GM12872 (cell line): ENCODE results near the gene SPTLC1.

Source experiments
- CTCF ChIP-seq: IDR thresholded peaks from 3 replicates; pipeline ENCODE4 v1.5.1; 2011; ENCODE audit warnings: low read depth, mild to moderate bottlenecking, low read length, moderate library complexity; ENCODE audit not compliant: insufficient read depth

Gene SPTLC1

GRCh38 chr9:92122800-92123199 lies 7.6 kb upstream of the SPTLC1 start:
- TF ChIP-seq CTCF: no peak

GRCh38 chr9:92122061-92122460 lies 6.8 kb upstream of the SPTLC1 start:
- TF ChIP-seq CTCF: no peak

GRCh38 chr9:92121265-92121664 lies 6.1 kb upstream of the SPTLC1 start:
- TF ChIP-seq CTCF: no peak

- TF ChIP-seq CTCF: no peak
These were observed 4.9 kb upstream of the SPTLC1 start for GRCh38 chr9:92120138-92120537.

- TF ChIP-seq CTCF: no peak
These were observed 4.4 kb upstream of the SPTLC1 start for GRCh38 chr9:92119586-92119985.

- TF ChIP-seq CTCF: no peak
These were observed 7.1 kb downstream of the SPTLC1 start for GRCh38 chr9:92108122-92108521.

GRCh38 chr9:92100237-92100911 lies 14.8 kb downstream of the SPTLC1 start:
- no peak for TF ChIP-seq CTCF

- TF ChIP-seq CTCF: no peak
These were observed 16.6 kb downstream of the SPTLC1 start for GRCh38 chr9:92098638-92099037.
